T-helper 2 cell treated with Interferon-gamma antibody and Interleukin-4, amounts not matched to agents 5 μg/mL and 100 μg/mL, for 36 hours (primary cell): ENCODE measurements around the gene PTPN14.

Experiments
- DNase-seq: peaks from one replicate; pipeline ENCODE4 v3.0.0; 2021; ENCODE audit warnings: low spot score
- H3K27ac Mint-ChIP-seq: one replicate; pipeline ENCODE4 v1.8.0; 2021; ENCODE audit warnings: mild to moderate bottlenecking, mixed read lengths
- H3K27me3 Mint-ChIP-seq: one replicate; pipeline ENCODE4 v1.8.0; 2021; ENCODE audit warnings: low read depth, mixed read lengths
- H3K36me3 Mint-ChIP-seq: one replicate; pipeline ENCODE4 v1.8.0; 2021; ENCODE audit warnings: low read depth, mixed read lengths
- H3K4me1 Mint-ChIP-seq: one replicate; pipeline ENCODE4 v1.8.0; 2021; ENCODE audit warnings: low read depth, mixed read lengths
- H3K4me3 Mint-ChIP-seq: one replicate; pipeline ENCODE4 v1.8.0; 2022; ENCODE audit warnings: mild to moderate bottlenecking, moderate library complexity, mixed read lengths
- H3K9me3 Mint-ChIP-seq: one replicate; pipeline ENCODE4 v1.8.0; 2021; ENCODE audit warnings: mixed read lengths

The PTPN14 gene

GRCh38 chr1:214372092-214372491, 179.3 kb downstream of the PTPN14 start:
- DNase-seq: no peak
- H3K4me1 Mint-ChIP-seq: peaks cover 2% of the 10 kb centered on the region
- no peak overlapping the region for H3K27ac Mint-ChIP-seq
- no peaks in the 10 kb centered on the region for H3K9me3 Mint-ChIP-seq
- H3K36me3 Mint-ChIP-seq: peaks cover 7% of the 10 kb centered on the region
- no peaks in the 10 kb centered on the region for H3K27me3 Mint-ChIP-seq
- no peak overlapping the region for H3K4me3 Mint-ChIP-seq

GRCh38 chr1:214370615-214371014, 180.8 kb downstream of the PTPN14 start:
- Mint-ChIP-seq H3K36me3 (peaks cover 10% of the 10 kb centered on the region), H3K9me3 (no peaks in the 10 kb centered on the region), H3K4me1 (no peaks in the 10 kb centered on the region), H3K4me3 (no peak overlapping the region), H3K27ac (no peak overlapping the region), H3K27me3 (no peaks in the 10 kb centered on the region)
- DNase-seq: no peak

GRCh38 chr1:214369364-214369763, 182.0 kb downstream of the PTPN14 start:
- no peaks in the 10 kb centered on the region for H3K9me3 Mint-ChIP-seq
- no peak overlapping the region for H3K4me3 Mint-ChIP-seq
- no peak overlapping the region for H3K27ac Mint-ChIP-seq
- DNase-seq: no peak
- H3K4me1 Mint-ChIP-seq: no peaks in the 10 kb centered on the region
- H3K27me3 Mint-ChIP-seq: no peaks in the 10 kb centered on the region
- peaks cover 12% of the 10 kb centered on the region for H3K36me3 Mint-ChIP-seq

- H3K27ac Mint-ChIP-seq: no peak overlapping the region
- no peak overlapping the region for H3K4me3 Mint-ChIP-seq
- H3K9me3 Mint-ChIP-seq: no peaks in the 10 kb centered on the region
- peaks cover 19% of the 10 kb centered on the region for H3K36me3 Mint-ChIP-seq
- H3K27me3 Mint-ChIP-seq: no peaks in the 10 kb centered on the region
- peaks cover 12% of the 10 kb centered on the region for H3K4me1 Mint-ChIP-seq
- no peak for DNase-seq
Observed at GRCh38 chr1:214367841-214368240, 183.6 kb downstream of the PTPN14 start.

- Mint-ChIP-seq H3K4me1 (peaks cover 28% of the 10 kb centered on the region), H3K27me3 (no peaks in the 10 kb centered on the region), H3K4me3 (no peak overlapping the region), H3K27ac (no peak overlapping the region), H3K9me3 (peaks cover 3% of the 10 kb centered on the region), H3K36me3 (peaks cover 38% of the 10 kb centered on the region)
- no peak for DNase-seq
Observed at GRCh38 chr1:214364786-214365295, 186.6 kb downstream of the PTPN14 start.

GRCh38 chr1:214364386-214364785, 187.0 kb downstream of the PTPN14 start:
- Mint-ChIP-seq H3K27ac (peak overlapping the region; percentile 15), H3K36me3 (peaks cover 40% of the 10 kb centered on the region), H3K9me3 (peaks cover 3% of the 10 kb centered on the region), H3K27me3 (no peaks in the 10 kb centered on the region), H3K4me3 (no peak overlapping the region), H3K4me1 (peaks cover 28% of the 10 kb centered on the region)
- DNase-seq: no peak

- peaks cover 28% of the 10 kb centered on the region for H3K4me1 Mint-ChIP-seq
- no peak overlapping the region for H3K27ac Mint-ChIP-seq
- peaks cover 40% of the 10 kb centered on the region for H3K36me3 Mint-ChIP-seq
- no peak for DNase-seq
- no peaks in the 10 kb centered on the region for H3K27me3 Mint-ChIP-seq
- H3K4me3 Mint-ChIP-seq: no peak overlapping the region
- peaks cover 3% of the 10 kb centered on the region for H3K9me3 Mint-ChIP-seq
Observed at GRCh38 chr1:214363386-214363785, 188.0 kb downstream of the PTPN14 start.

- H3K4me3 Mint-ChIP-seq: no peak overlapping the region
- no peak for DNase-seq
- peaks cover 3% of the 10 kb centered on the region for H3K9me3 Mint-ChIP-seq
- peak overlapping the region; percentile 41 for H3K27ac Mint-ChIP-seq
- peaks cover 28% of the 10 kb centered on the region for H3K4me1 Mint-ChIP-seq
- no peaks in the 10 kb centered on the region for H3K27me3 Mint-ChIP-seq
- H3K36me3 Mint-ChIP-seq: peaks cover 44% of the 10 kb centered on the region
Observed at GRCh38 chr1:214362188-214362882, 189.1 kb downstream of the PTPN14 start.

- H3K36me3 Mint-ChIP-seq: peaks cover 48% of the 10 kb centered on the region
- no peak for DNase-seq
- H3K4me1 Mint-ChIP-seq: peaks cover 28% of the 10 kb centered on the region
- H3K27ac Mint-ChIP-seq: no peak overlapping the region
- peaks cover 3% of the 10 kb centered on the region for H3K9me3 Mint-ChIP-seq
- H3K4me3 Mint-ChIP-seq: no peak overlapping the region
- H3K27me3 Mint-ChIP-seq: no peaks in the 10 kb centered on the region
Observed at GRCh38 chr1:214361636-214362035, 189.8 kb downstream of the PTPN14 start.

- H3K27me3 Mint-ChIP-seq: no peaks in the 10 kb centered on the region
Observed at GRCh38 chr1:214360525-214361164, 190.8 kb downstream of the PTPN14 start.

GRCh38 chr1:214360116-214360515, 191.3 kb downstream of the PTPN14 start:
- Mint-ChIP-seq H3K4me3 (no peak overlapping the region), H3K27me3 (no peaks in the 10 kb centered on the region), H3K4me1 (peaks cover 28% of the 10 kb centered on the region), H3K9me3 (peaks cover 3% of the 10 kb centered on the region), H3K36me3 (peaks cover 51% of the 10 kb centered on the region), H3K27ac (no peak overlapping the region)
- no peak for DNase-seq

More at GRCh38 chr1:214360525-214361164, 190.8 kb downstream of the PTPN14 start:
- Mint-ChIP-seq H3K27ac (no peak overlapping the region), H3K9me3 (peaks cover 3% of the 10 kb centered on the region), H3K4me3 (no peak overlapping the region), H3K36me3 (peaks cover 47% of the 10 kb centered on the region), H3K4me1 (peaks cover 28% of the 10 kb centered on the region)
- DNase-seq: no peak

- no peak for DNase-seq
- Mint-ChIP-seq H3K9me3 (no peaks in the 10 kb centered on the region), H3K36me3 (peaks cover 23% of the 10 kb centered on the region), H3K4me3 (no peak overlapping the region), H3K27me3 (no peaks in the 10 kb centered on the region), H3K4me1 (no peaks in the 10 kb centered on the region), H3K27ac (no peak overlapping the region)
Observed at GRCh38 chr1:214354440-214355148, 196.8 kb downstream of the PTPN14 start.

GRCh38 chr1:214352838-214353237, 198.6 kb downstream of the PTPN14 start:
- H3K27me3 Mint-ChIP-seq: no peaks in the 10 kb centered on the region
- no peak overlapping the region for H3K4me3 Mint-ChIP-seq
- H3K36me3 Mint-ChIP-seq: peaks cover 24% of the 10 kb centered on the region
- no peak for DNase-seq
- H3K27ac Mint-ChIP-seq: no peak overlapping the region
- no peaks in the 10 kb centered on the region for H3K9me3 Mint-ChIP-seq
- no peaks in the 10 kb centered on the region for H3K4me1 Mint-ChIP-seq
